Naive thymus-derived CD4-positive, alpha-beta T cell (primary cell): ENCODE data around the gene RGS10. TPM values are rescaled to one million over a fixed set of nuclear protein-coding genes. Genes with fewer than 3 reads are reported as not detected.

Source experiments
- ATAC-seq: fragments of 150-1000 bp; cut with Tn5 transposase; 2 replicates; pipeline ENCODE4 v1.10.0; 2021; ENCODE audit warnings: mild to moderate bottlenecking, moderate library complexity
- CTCF ChIA-PET: fragments of 350-600 bp; sonication (Branson Sonifier 250); formaldehyde crosslinking; loops from one replicate; lab custom pipeline; 2021; ENCODE audit warnings: antibody characterized with exemption; lab: Charles Lee
- POLR2A ChIA-PET: fragments of 350-600 bp; sonication (Branson Sonifier 250); formaldehyde crosslinking; loops from one replicate; lab custom pipeline; 2021; ENCODE audit warnings: antibody characterized with exemption, inconsistent platforms; lab: Charles Lee
- DNase-seq, 9 donors: peaks; one replicate each; pipeline versions ENCODE4 v3.0.0 to v3.0.0-alpha.2; 2020 to 2022; ENCODE audit warnings: mixed read lengths in 1 of 9
- H3K27ac ChIP-seq: one replicate; pipeline ENCODE4 v1.7.0; 2013; ENCODE audit warnings: mild to moderate bottlenecking, low read depth, low read length, moderate library complexity
- H3K27me3 ChIP-seq, 2 donors: one replicate each; pipeline ENCODE4 v1.7.0; 2013; ENCODE audit warnings: low read length in 2 of 2, mild to moderate bottlenecking in 2 of 2, moderate library complexity in 2 of 2; ENCODE audit not compliant: control insufficient read depth in 2 of 2, insufficient read depth in 2 of 2
- H3K36me3 ChIP-seq, 3 experiments: 1 replicate in 2 of 3; 2 replicates in 1 of 3; pipeline ENCODE4 v1.7.0; 2013; ENCODE audit warnings: low read length in 3 of 3, mild to moderate bottlenecking in 3 of 3, moderate library complexity in 1 of 3; ENCODE audit not compliant: insufficient read depth in 3 of 3, control insufficient read depth in 2 of 3
- H3K4me1 ChIP-seq, 2 donors: one replicate each; pipeline ENCODE4 v1.7.0; 2013; ENCODE audit warnings: low read length in 2 of 2, mild to moderate bottlenecking in 2 of 2, moderate library complexity in 1 of 2; ENCODE audit not compliant: control insufficient read depth in 2 of 2, insufficient read depth in 2 of 2
- H3K4me3 ChIP-seq: 2 replicates; pipeline ENCODE4 v1.7.0; 2013; ENCODE audit warnings: mild to moderate bottlenecking, low read length
- H3K9me3 ChIP-seq, 3 experiments: 1 replicate in 2 of 3; 2 replicates in 1 of 3; pipeline ENCODE4 v1.7.0; 2013; ENCODE audit warnings: low read length in 3 of 3; ENCODE audit not compliant: control insufficient read depth in 2 of 3
- H3K27ac Mint-ChIP-seq, 9 donors: one replicate each; pipeline ENCODE4 v1.8.0; 2020 to 2022; ENCODE audit warnings: mixed read lengths in 9 of 9, mild to moderate bottlenecking in 8 of 9, moderate library complexity in 5 of 9, inconsistent platforms in 2 of 9
- H3K27me3 Mint-ChIP-seq, 5 donors: one replicate each; pipeline ENCODE4 v1.8.0; 2021 to 2022; ENCODE audit warnings: mixed read lengths in 5 of 5, mild to moderate bottlenecking in 1 of 5
- H3K36me3 Mint-ChIP-seq, 5 donors: one replicate each; pipeline ENCODE4 v1.8.0; 2020 to 2022; ENCODE audit warnings: mixed read lengths in 5 of 5, mild to moderate bottlenecking in 3 of 5, inconsistent platforms in 1 of 5
- H3K4me1 Mint-ChIP-seq, 7 donors: one replicate each; pipeline ENCODE4 v1.8.0; 2020 to 2022; ENCODE audit warnings: mixed read lengths in 7 of 7, mild to moderate bottlenecking in 3 of 7, inconsistent platforms in 1 of 7
- H3K4me3 Mint-ChIP-seq, 10 donors: one replicate each; pipeline ENCODE4 v1.8.0; 2020 to 2022; ENCODE audit warnings: mild to moderate bottlenecking in 10 of 10, mixed read lengths in 10 of 10, moderate library complexity in 6 of 10, inconsistent platforms in 2 of 10
- H3K9me3 Mint-ChIP-seq, 11 donors: one replicate each; pipeline ENCODE4 v1.8.0; 2020 to 2022; ENCODE audit warnings: mixed read lengths in 11 of 11, mild to moderate bottlenecking in 4 of 11, inconsistent platforms in 1 of 11, moderate library complexity in 1 of 11
- intact Hi-C, 2 donors: fragments of 100-400 bp; cut with micrococcal nuclease; formaldehyde crosslinking; loops; one replicate each; pipeline ENCODE4 v1.15.1; 2023
- polyA plus RNA-seq, 2 donors: library from polyadenylated mRNA; unstranded; fragments of 300-500 nt; fragmentation: Illumina TruSeq; gene quantifications; one replicate each; pipeline ENCODE4 v1.2.3, GENCODE V29; 2021
- total RNA-seq, 6 experiments: library from RNA in 5 of 6; stranded (reverse) in 5 of 6; gene quantifications; 1 replicate in 5 of 6; 2 replicates in 1 of 6; pipeline ENCODE4 v1.2.3 and lab custom pipeline; 2021 to 2026

RGS10 gene
- total and polyA plus RNA-seq, 7 experiments from 2014 or later, result 89.5 to 462 (median 188) TPM

- peaks cover 4 to 38% (median 23%) of the 10 kb centered on the region in 5 donors for H3K36me3 Mint-ChIP-seq
- peaks cover 5 to 57% (median 23%) of the 10 kb centered on the region in 3 experiments for H3K36me3 ChIP-seq
- no peaks in the 10 kb centered on the region for H3K27me3 Mint-ChIP-seq
- peak overlapping the region; percentile 51 to 88 (median 74) for H3K4me3 Mint-ChIP-seq
- H3K4me1 Mint-ChIP-seq, result peaks cover 43 to 85% (median 73%) of the 10 kb centered on the region in 7 donors
- ATAC-seq (no peak), DNase-seq (no peak)
- H3K9me3 Mint-ChIP-seq, result peaks cover 0 to 2% (median 0%) of the 10 kb centered on the region in 11 donors
- H3K27ac Mint-ChIP-seq, result peak overlapping the region; percentile 89 to 98 (median 95)
- CTCF ChIA-PET, result interaction anchor here (0.6 to 2.6 kb wide), 5 partner anchors 15 to 28 kb away, joined by 3 to 13 read pairs (median 3); partner anchors contain the start of gene RGS10
- peaks cover 33 to 64% of the 10 kb centered on the region in 2 donors for H3K4me1 ChIP-seq
- no peak overlapping the region for H3K4me3 ChIP-seq
- peak overlapping the region; percentile 81 for H3K27ac ChIP-seq
- no peaks in the 10 kb centered on the region for H3K9me3 ChIP-seq
- no peaks in the 10 kb centered on the region for H3K27me3 ChIP-seq
- intact Hi-C loops, result no loop called here
- POLR2A ChIA-PET, result interaction anchor here (0.7 to 11.3 kb wide), 5 partner anchors 11 to 29 kb away, joined by 3 to 160 read pairs (median 9); partner anchors contain the start of gene RGS10
Observed at GRCh38 chr10:119518936-119519335, 23.6 kb downstream of the RGS10 start.

DNA sequence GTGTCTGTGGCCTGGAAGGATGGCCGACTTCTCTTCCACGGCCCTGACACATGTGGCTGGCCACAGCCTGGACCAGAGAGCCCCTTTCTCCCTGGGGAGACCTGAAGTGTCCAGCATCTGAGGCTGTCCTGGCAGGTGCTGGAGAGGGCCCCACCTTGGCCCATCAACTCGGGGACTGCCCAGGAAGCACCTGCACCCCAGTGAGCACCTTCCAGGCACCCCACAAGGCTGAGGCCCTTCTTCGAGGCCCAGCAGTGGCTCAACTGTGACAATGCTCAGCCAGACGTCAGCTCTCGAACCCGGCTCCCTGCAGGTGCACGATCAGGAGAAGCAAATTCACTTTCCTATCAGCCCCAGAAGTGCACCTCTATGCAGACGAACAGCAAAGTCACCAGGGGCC, 24.3 kb downstream of the RGS10 start:
- Mint-ChIP-seq H3K4me3 (peak overlapping the region; percentile 12 to 88 (median 78)), H3K4me1 (peaks cover 45 to 86% (median 76%) of the 10 kb centered on the region in 7 donors), H3K9me3 (peaks cover 0 to 2% (median 0%) of the 10 kb centered on the region in 11 donors), H3K27ac (peak overlapping the region; percentile 89 to 98 (median 95)), H3K36me3 (peaks cover 4 to 39% (median 24%) of the 10 kb centered on the region in 5 donors), H3K27me3 (no peaks in the 10 kb centered on the region)
- H3K9me3 ChIP-seq, result no peaks in the 10 kb centered on the region
- ATAC-seq, result no peak
- CTCF ChIA-PET, result interaction anchor here (1.0 to 2.6 kb wide), 8 partner anchors 14 to 319 kb away, joined by 3 to 13 read pairs (median 4); partner anchors contain the start of gene RGS10
- intact Hi-C loops, result no loop called here
- peak overlapping the region; percentile 26 for H3K4me3 ChIP-seq
- H3K4me1 ChIP-seq, result peaks cover 33 to 64% of the 10 kb centered on the region in 2 donors
- no peaks in the 10 kb centered on the region for H3K27me3 ChIP-seq
- H3K36me3 ChIP-seq, result peaks cover 5 to 55% (median 27%) of the 10 kb centered on the region in 3 experiments
- no peak for DNase-seq
- H3K27ac ChIP-seq, result peak overlapping the region; percentile 81
- POLR2A ChIA-PET, result interaction anchor here (0.6 to 11.3 kb wide), 6 partner anchors 12 to 310 kb away, joined by 3 to 160 read pairs (median 7); partner anchors contain the start of gene RGS10

- ChIA-PET CTCF (interaction anchor here (1.0 to 2.6 kb wide), 9 partner anchors 13 to 318 kb away, joined by 3 to 13 read pairs (median 4); partner anchors contain the start of gene RGS10), POLR2A (interaction anchor here (0.6 to 11.3 kb wide), 11 partner anchors 8 to 309 kb away, joined by 3 to 160 read pairs (median 5); partner anchors contain the start of gene RGS10)
- Histone ChIP-seq H3K4me1 (peaks cover 33 to 68% of the 10 kb centered on the region in 2 donors), H3K27ac (peak overlapping the region; percentile 81), H3K4me3 (peak overlapping the region; percentile 42), H3K9me3 (no peaks in the 10 kb centered on the region), H3K27me3 (no peaks in the 10 kb centered on the region), H3K36me3 (peaks cover 5 to 51% (median 24%) of the 10 kb centered on the region in 3 experiments)
- H3K27ac Mint-ChIP-seq, result peak overlapping the region; percentile 89 to 98 (median 95)
- H3K27me3 Mint-ChIP-seq, result no peaks in the 10 kb centered on the region
- ATAC-seq, result peak; percentile 60
- H3K4me1 Mint-ChIP-seq, result peaks cover 45 to 86% (median 76%) of the 10 kb centered on the region in 7 donors
- peaks cover 4 to 41% (median 24%) of the 10 kb centered on the region in 5 donors for H3K36me3 Mint-ChIP-seq
- DNase-seq, result peak in 6 of 9 donors; percentile 28 to 59 (median 44)
- H3K9me3 Mint-ChIP-seq, result peaks cover 0 to 2% (median 0%) of the 10 kb centered on the region in 11 donors
- intact Hi-C loops, result loop anchor here in 1 of 2 donors (1.0 to 2.0 kb wide), 2 partner anchors 21 to 79 kb away; partner anchors contain the start of gene TIAL1
- H3K4me3 Mint-ChIP-seq, result peak overlapping the region; percentile 65 to 88 (median 78)
Observed at GRCh38 chr10:119517235-119518141, 25.0 kb downstream of the RGS10 start.

DNA sequence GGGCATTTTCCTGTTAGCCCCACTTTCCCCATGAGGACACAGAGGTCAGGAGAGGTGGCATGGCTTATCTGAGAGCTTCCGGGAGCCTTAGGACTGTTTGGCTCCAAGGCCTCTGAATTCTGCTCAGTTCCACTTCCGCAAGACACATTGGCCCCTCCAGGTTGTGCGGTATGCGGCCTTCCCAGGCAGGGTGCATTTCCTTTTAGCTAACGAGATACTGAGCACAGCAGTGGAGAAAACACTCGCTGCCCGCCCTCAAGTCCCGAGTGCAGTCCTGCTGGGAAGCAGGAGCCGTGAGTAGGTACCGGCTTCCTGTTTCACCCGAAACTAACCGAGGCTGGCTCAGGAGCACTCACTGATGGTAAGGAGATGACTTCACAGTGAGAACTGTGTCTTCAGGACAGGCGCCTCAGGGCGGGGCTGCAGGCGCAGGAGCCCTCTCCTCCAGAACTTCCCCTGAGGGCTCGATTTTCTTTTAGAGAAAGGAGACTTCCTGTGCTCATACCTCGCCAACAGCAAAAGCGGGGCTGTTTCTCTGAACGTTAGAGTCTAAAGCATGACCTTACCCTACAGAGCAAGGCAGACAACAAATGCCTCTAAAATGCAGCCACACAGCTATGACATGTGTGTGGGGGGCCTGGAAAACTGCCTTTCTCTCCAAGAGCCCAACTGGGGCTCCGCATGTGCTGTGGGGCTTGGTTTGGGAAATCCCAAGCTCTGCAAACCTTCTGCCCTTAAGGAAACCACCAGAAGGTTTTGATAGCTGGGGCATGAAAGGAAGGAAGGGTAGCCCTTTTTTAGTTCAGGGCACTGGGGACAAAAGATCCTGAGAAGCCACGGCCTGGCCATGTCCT, 25.9 kb downstream of the RGS10 start:
- H3K4me3 ChIP-seq, result peak overlapping the region; percentile 42
- no peaks in the 10 kb centered on the region for H3K27me3 ChIP-seq
- peak; percentile 85 for ATAC-seq
- Mint-ChIP-seq H3K4me3 (peak overlapping the region; percentile 65 to 88 (median 78)), H3K9me3 (peaks cover 0 to 2% (median 0%) of the 10 kb centered on the region in 11 donors), H3K36me3 (peaks cover 4 to 41% (median 27%) of the 10 kb centered on the region in 5 donors), H3K27me3 (no peaks in the 10 kb centered on the region), H3K4me1 (peaks cover 49 to 84% (median 75%) of the 10 kb centered on the region in 7 donors), H3K27ac (peak overlapping the region; percentile 89 to 98 (median 95))
- peak in 8 of 9 donors; percentile 65 to 81 (median 76) for DNase-seq
- peaks cover 33 to 72% of the 10 kb centered on the region in 2 donors for H3K4me1 ChIP-seq
- H3K9me3 ChIP-seq, result no peaks in the 10 kb centered on the region
- peaks cover 0 to 51% (median 21%) of the 10 kb centered on the region in 3 experiments for H3K36me3 ChIP-seq
- CTCF ChIA-PET, result interaction anchor here (0.6 to 1.9 kb wide), 7 partner anchors 13 to 317 kb away, joined by 3 to 11 read pairs (median 4); partner anchors contain the start of gene RGS10
- H3K27ac ChIP-seq, result peak overlapping the region; percentile 81
- intact Hi-C loops, result loop anchor here (1.0 to 2.0 kb wide), 8 partner anchors 10 to 80 kb away; partner anchors contain the start of genes RGS10 (in 2 of the 2) and TIAL1 (in 1 of the 2)
- POLR2A ChIA-PET, result interaction anchor here (0.6 to 11.3 kb wide), 10 partner anchors 9 to 307 kb away, joined by 3 to 160 read pairs (median 5); partner anchors contain the start of gene RGS10

GRCh38 chr10:119515511-119516045, 26.9 kb downstream of the RGS10 start:
- Mint-ChIP-seq H3K4me1 (peaks cover 53 to 84% (median 76%) of the 10 kb centered on the region in 7 donors), H3K27me3 (no peaks in the 10 kb centered on the region), H3K4me3 (peak overlapping the region in 8 of 10 donors; percentile 2 to 88 (median 76)), H3K36me3 (peaks cover 5 to 39% (median 33%) of the 10 kb centered on the region in 5 donors), H3K27ac (peak overlapping the region; percentile 29 to 98 (median 95)), H3K9me3 (peaks cover 0 to 2% (median 0%) of the 10 kb centered on the region in 11 donors)
- Histone ChIP-seq H3K4me1 (peaks cover 33 to 82% of the 10 kb centered on the region in 2 donors), H3K27ac (peak overlapping the region; percentile 81), H3K4me3 (no peak overlapping the region), H3K27me3 (no peaks in the 10 kb centered on the region), H3K36me3 (peaks cover 0 to 54% (median 26%) of the 10 kb centered on the region in 3 experiments), H3K9me3 (no peaks in the 10 kb centered on the region)
- intact Hi-C loops, result loop anchor here (1.0 to 2.0 kb wide), 7 partner anchors 11 to 81 kb away; partner anchors contain the start of genes RGS10 (in 2 of the 2) and TIAL1 (in 1 of the 2)
- ChIA-PET CTCF (interaction anchor here (0.5 to 1.6 kb wide), 4 partner anchors 12 to 21 kb away, joined by 3 to 11 read pairs (median 4); no protein-coding TSS in a partner anchor), POLR2A (interaction anchor here (0.7 to 11.3 kb wide), 5 partner anchors 13 to 28 kb away, joined by 3 to 160 read pairs (median 10); partner anchors contain the start of gene RGS10)
- ATAC-seq (no peak), DNase-seq (no peak)
